SK-N-SH treated with all-trans-retinoic acid at 6 μM for 48 hours (cell line): ENCODE measurements around the gene LUM.

Experiments used
- ATAC-seq: fragments of 200-7000 bp; cut with Tn5 transposase; 3 replicates; pipeline ENCODE4 v1.9.1; 2020; ENCODE audit warnings: mild to moderate bottlenecking, moderate library complexity
- ARNTL ChIP-seq: fragments of 450-650 bp; formaldehyde crosslinking; IDR thresholded peaks from 2 replicates; pipeline ENCODE4 v1.5.0; 2020; ENCODE audit warnings: low read depth, mild to moderate bottlenecking, moderate library complexity, borderline replicate concordance
- BACH2 ChIP-seq: fragments of 250-450 bp; sonication (Bioruptor Pico); IDR thresholded peaks from 2 replicates; pipeline ENCODE4 v1.9.0; 2021; ENCODE audit warnings: mild to moderate bottlenecking, borderline replicate concordance
- CREB5 ChIP-seq: fragments of 250-450 bp; sonication (Bioruptor Pico); IDR thresholded peaks from 2 replicates; pipeline ENCODE4 v1.5.1; 2020; ENCODE audit warnings: low read depth, mild to moderate bottlenecking, moderate library complexity
- CSDC2 ChIP-seq: fragments of 250-450 bp; sonication (Bioruptor Pico); IDR thresholded peaks from 2 replicates; pipeline ENCODE4 v1.5.0; 2020; ENCODE audit warnings: mild to moderate bottlenecking, moderate library complexity
- ESRRG ChIP-seq: fragments of 250-450 bp; sonication (Bioruptor Pico); IDR thresholded peaks from 2 replicates; pipeline ENCODE4 v1.6.1; 2021; ENCODE audit warnings: mild to moderate bottlenecking
- GLIS3 ChIP-seq: fragments of 250-450 bp; sonication (Bioruptor Pico); IDR thresholded peaks from 2 replicates; pipeline ENCODE4 v1.5.0; 2020; ENCODE audit warnings: mild to moderate bottlenecking, moderate library complexity
- ISL1 ChIP-seq: fragments of 250-450 bp; sonication (Bioruptor Pico); IDR thresholded peaks from 2 replicates; pipeline ENCODE4 v2.1.2; 2022; ENCODE audit warnings: mild to moderate bottlenecking, moderate library complexity
- OSR1 ChIP-seq: fragments of 250-450 bp; sonication (Bioruptor Pico); IDR thresholded peaks from 2 replicates; pipeline ENCODE4 v1.8.0; 2022; ENCODE audit warnings: moderate library complexity, mild to moderate bottlenecking, inconsistent platforms
- PPARA ChIP-seq: fragments of 250-450 bp; sonication (Bioruptor Pico); IDR thresholded peaks from 2 replicates; pipeline ENCODE4 v1.5.0; 2020; ENCODE audit warnings: mild to moderate bottlenecking, borderline replicate concordance
- RARB ChIP-seq: fragments of 250-450 bp; sonication (Bioruptor Pico); IDR thresholded peaks from 2 replicates; pipeline ENCODE4 v1.8.0; 2021; ENCODE audit warnings: mild to moderate bottlenecking, moderate library complexity
- SNAI2 ChIP-seq: fragments of 250-450 bp; sonication (Bioruptor Pico); IDR thresholded peaks from 2 replicates; pipeline ENCODE4 v1.5.0; 2020; ENCODE audit warnings: mild to moderate bottlenecking, moderate library complexity
- TCF4 ChIP-seq: fragments of 250-450 bp; sonication (Bioruptor Pico); IDR thresholded peaks from 2 replicates; pipeline ENCODE4 v1.8.0; 2021; ENCODE audit warnings: mild to moderate bottlenecking, moderate library complexity, borderline replicate concordance
- ZC3H10 ChIP-seq: fragments of 250-450 bp; sonication (Bioruptor Pico); IDR thresholded peaks from 2 replicates; pipeline ENCODE4 v1.5.1; 2021; ENCODE audit warnings: mild to moderate bottlenecking, moderate library complexity
- ZFP3 ChIP-seq: fragments of 250-450 bp; sonication (Bioruptor Pico); IDR thresholded peaks from 2 replicates; pipeline ENCODE4 v1.5.0; 2020; ENCODE audit warnings: mild to moderate bottlenecking, moderate library complexity
- ZFP30 ChIP-seq: fragments of 450-650 bp; formaldehyde crosslinking; IDR thresholded peaks from 2 replicates; pipeline ENCODE4 v1.5.0; 2022; ENCODE audit warnings: mild to moderate bottlenecking, moderate library complexity
- ZNF565 ChIP-seq: fragments of 450-650 bp; formaldehyde crosslinking; conservative IDR thresholded peaks from 2 replicates; pipeline ENCODE4 v1.5.0; 2020; ENCODE audit warnings: low read depth, mild to moderate bottlenecking, moderate library complexity
- TF ChIP-seq, protein P1 (sequence below): fragments of 250-450 bp; sonication (Bioruptor Pico); IDR thresholded peaks from 2 replicates; pipeline ENCODE4 v1.5.0; 2020; ENCODE audit warnings: mild to moderate bottlenecking, moderate library complexity
- TF ChIP-seq, protein P2 (sequence below): fragments of 250-450 bp; sonication (Bioruptor Pico); IDR thresholded peaks from 2 replicates; pipeline ENCODE4 v1.8.0; 2020; ENCODE audit warnings: mild to moderate bottlenecking, moderate library complexity, borderline replicate concordance
- TF ChIP-seq, protein P3 (sequence below): fragments of 250-450 bp; sonication (Bioruptor Pico); IDR thresholded peaks from 2 replicates; pipeline ENCODE4 v1.5.1; 2021; ENCODE audit warnings: mild to moderate bottlenecking, moderate library complexity
- TF ChIP-seq, protein P4 (sequence below): fragments of 250-450 bp; sonication (Bioruptor Pico); IDR thresholded peaks from 2 replicates; pipeline ENCODE4 v1.8.0; 2021; ENCODE audit warnings: low read depth, mild to moderate bottlenecking, moderate library complexity, borderline replicate concordance

The LUM gene

DNA sequence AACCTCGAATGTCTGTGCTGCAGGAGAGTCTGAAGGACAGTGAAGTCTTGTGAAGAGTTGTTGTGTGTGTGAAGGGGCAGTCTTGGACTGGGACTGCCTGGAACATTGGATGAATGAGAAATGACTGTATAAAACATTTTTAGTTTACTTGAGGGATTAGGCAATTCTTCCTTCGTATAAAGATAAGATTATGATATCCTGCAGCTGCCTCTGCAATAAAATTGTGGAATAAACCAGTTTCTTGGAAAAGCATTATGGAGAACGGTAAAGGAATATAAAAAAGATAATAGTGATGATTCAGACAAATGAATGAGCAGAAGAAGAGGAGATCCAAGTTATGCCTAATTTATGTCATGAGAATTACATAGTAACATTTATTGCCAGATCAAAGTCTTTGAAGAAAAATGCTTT, 30.9 kb upstream of the LUM start:
- ATAC-seq: no peak
- TF ChIP-seq CSDC2 (CRISPR knock-in tag) (no peak), ZFP30 (CRISPR knock-in tag) (no peak), GLIS3 (CRISPR knock-in tag) (no peak), ISL1 (CRISPR knock-in tag) (no peak), RARB (no peak)
- TF ChIP-seq, protein P1, sequence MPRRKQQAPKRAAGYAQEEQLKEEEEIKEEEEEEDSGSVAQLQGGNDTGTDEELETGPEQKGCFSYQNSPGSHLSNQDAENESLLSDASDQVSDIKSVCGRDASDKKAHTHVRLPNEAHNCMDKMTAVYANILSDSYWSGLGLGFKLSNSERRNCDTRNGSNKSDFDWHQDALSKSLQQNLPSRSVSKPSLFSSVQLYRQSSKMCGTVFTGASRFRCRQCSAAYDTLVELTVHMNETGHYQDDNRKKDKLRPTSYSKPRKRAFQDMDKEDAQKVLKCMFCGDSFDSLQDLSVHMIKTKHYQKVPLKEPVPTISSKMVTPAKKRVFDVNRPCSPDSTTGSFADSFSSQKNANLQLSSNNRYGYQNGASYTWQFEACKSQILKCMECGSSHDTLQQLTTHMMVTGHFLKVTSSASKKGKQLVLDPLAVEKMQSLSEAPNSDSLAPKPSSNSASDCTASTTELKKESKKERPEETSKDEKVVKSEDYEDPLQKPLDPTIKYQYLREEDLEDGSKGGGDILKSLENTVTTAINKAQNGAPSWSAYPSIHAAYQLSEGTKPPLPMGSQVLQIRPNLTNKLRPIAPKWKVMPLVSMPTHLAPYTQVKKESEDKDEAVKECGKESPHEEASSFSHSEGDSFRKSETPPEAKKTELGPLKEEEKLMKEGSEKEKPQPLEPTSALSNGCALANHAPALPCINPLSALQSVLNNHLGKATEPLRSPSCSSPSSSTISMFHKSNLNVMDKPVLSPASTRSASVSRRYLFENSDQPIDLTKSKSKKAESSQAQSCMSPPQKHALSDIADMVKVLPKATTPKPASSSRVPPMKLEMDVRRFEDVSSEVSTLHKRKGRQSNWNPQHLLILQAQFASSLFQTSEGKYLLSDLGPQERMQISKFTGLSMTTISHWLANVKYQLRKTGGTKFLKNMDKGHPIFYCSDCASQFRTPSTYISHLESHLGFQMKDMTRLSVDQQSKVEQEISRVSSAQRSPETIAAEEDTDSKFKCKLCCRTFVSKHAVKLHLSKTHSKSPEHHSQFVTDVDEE (CRISPR knock-in tag): no peak

DNA sequence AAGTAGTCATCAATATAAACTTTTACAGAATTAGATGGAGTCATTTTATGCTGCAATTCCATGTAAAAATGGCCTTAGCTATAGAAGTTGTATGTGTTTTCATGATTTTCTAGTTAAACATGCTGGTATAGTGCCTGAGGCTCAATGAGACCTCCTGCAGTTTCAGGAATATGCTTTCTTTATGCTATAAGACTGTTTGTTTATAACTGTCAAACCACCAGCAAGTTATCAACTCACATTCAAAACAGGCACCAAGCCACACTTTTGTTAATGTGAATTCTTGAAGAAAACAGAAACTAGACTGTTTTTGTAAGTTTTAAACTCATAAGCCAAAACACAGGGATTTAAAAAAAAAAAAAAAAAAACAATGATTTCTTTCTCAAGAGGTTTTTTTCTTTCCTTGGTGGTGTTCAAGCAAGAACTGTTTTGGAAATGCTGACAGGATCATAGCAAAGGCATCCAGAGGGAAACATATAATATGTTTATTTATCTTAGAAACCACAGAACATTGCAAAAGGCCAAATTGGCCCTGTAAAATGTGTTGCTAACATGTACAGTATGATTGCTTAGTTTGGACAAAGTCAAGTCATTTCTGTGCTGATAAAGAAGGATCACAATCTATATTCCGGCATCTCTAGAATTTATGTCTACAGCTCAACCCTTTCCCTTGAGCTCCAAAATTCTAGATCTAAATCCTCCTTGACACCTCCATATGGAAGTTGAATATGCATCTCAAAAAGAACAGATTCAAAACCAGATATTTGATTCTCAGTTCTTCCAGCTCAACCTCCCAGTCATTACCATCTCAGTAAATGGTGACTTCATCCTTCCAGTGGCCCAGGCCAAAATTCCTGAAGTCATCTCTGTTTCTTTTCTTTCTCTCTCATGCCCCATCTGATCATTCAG, 29.0 kb upstream of the LUM start:
- peak; percentile 36; the same call in 1 of the 3 replicates for ATAC-seq
- no peak for TF ChIP-seq TCF4 (CRISPR knock-in tag)
- TF ChIP-seq, protein P1 (CRISPR knock-in tag): no peak
- no peak for TF ChIP-seq CREB5 (CRISPR knock-in tag)
- TF ChIP-seq ESRRG (CRISPR knock-in tag): no peak
- no peak for TF ChIP-seq SNAI2 (CRISPR knock-in tag)
- TF ChIP-seq ISL1 (CRISPR knock-in tag): no peak
- no peak for TF ChIP-seq ZFP30 (CRISPR knock-in tag)
- no peak for TF ChIP-seq RARB
- TF ChIP-seq ZC3H10: no peak
- TF ChIP-seq, protein P2, sequence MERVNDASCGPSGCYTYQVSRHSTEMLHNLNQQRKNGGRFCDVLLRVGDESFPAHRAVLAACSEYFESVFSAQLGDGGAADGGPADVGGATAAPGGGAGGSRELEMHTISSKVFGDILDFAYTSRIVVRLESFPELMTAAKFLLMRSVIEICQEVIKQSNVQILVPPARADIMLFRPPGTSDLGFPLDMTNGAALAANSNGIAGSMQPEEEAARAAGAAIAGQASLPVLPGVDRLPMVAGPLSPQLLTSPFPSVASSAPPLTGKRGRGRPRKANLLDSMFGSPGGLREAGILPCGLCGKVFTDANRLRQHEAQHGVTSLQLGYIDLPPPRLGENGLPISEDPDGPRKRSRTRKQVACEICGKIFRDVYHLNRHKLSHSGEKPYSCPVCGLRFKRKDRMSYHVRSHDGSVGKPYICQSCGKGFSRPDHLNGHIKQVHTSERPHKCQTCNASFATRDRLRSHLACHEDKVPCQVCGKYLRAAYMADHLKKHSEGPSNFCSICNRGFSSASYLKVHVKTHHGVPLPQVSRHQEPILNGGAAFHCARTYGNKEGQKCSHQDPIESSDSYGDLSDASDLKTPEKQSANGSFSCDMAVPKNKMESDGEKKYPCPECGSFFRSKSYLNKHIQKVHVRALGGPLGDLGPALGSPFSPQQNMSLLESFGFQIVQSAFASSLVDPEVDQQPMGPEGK (CRISPR knock-in tag): no peak
- TF ChIP-seq ZNF565 (CRISPR knock-in tag): no peak
- no peak for TF ChIP-seq ARNTL (CRISPR knock-in tag)
- no peak for TF ChIP-seq CSDC2 (CRISPR knock-in tag)
- TF ChIP-seq BACH2 (CRISPR knock-in tag): no peak
- no peak for TF ChIP-seq PPARA
- TF ChIP-seq GLIS3 (CRISPR knock-in tag): no peak
- TF ChIP-seq, protein P3, sequence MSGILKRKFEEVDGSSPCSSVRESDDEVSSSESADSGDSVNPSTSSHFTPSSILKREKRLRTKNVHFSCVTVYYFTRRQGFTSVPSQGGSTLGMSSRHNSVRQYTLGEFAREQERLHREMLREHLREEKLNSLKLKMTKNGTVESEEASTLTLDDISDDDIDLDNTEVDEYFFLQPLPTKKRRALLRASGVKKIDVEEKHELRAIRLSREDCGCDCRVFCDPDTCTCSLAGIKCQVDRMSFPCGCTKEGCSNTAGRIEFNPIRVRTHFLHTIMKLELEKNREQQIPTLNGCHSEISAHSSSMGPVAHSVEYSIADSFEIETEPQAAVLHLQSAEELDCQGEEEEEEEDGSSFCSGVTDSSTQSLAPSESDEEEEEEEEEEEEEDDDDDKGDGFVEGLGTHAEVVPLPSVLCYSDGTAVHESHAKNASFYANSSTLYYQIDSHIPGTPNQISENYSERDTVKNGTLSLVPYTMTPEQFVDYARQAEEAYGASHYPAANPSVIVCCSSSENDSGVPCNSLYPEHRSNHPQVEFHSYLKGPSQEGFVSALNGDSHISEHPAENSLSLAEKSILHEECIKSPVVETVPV (CRISPR knock-in tag): no peak
- TF ChIP-seq OSR1 (CRISPR knock-in tag): no peak
- TF ChIP-seq, protein P4, sequence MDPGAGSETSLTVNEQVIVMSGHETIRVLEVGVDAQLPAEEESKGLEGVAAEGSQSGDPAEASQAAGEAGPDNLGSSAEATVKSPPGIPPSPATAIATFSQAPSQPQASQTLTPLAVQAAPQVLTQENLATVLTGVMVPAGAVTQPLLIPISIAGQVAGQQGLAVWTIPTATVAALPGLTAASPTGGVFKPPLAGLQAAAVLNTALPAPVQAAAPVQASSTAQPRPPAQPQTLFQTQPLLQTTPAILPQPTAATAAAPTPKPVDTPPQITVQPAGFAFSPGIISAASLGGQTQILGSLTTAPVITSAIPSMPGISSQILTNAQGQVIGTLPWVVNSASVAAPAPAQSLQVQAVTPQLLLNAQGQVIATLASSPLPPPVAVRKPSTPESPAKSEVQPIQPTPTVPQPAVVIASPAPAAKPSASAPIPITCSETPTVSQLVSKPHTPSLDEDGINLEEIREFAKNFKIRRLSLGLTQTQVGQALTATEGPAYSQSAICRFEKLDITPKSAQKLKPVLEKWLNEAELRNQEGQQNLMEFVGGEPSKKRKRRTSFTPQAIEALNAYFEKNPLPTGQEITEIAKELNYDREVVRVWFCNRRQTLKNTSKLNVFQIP (CRISPR knock-in tag): no peak
- no peak for TF ChIP-seq ZFP3 (CRISPR knock-in tag)
